Activated naive CD4-positive, alpha-beta T cell treated with anti-CD3 and anti-CD28 coated beads for 36 hours (primary cell): ENCODE results near the gene SLC2A9. TPM values are rescaled to one million over a fixed set of nuclear protein-coding genes. Genes with fewer than 3 reads are reported as not detected.

Experiments
- CTCF ChIA-PET: fragments of 350-600 bp; sonication (Branson Sonifier 250); formaldehyde crosslinking; loops from one replicate; lab custom pipeline; 2021; ENCODE audit warnings: antibody characterized with exemption; lab: Charles Lee
- DNase-seq: peaks from one replicate; pipeline ENCODE4 v3.0.0-alpha.2; 2020
- H3K27ac Mint-ChIP-seq: one replicate; pipeline ENCODE4 v1.8.0; 2021; ENCODE audit warnings: mild to moderate bottlenecking, mixed read lengths
- H3K27me3 Mint-ChIP-seq: one replicate; pipeline ENCODE4 v1.8.0; 2021; ENCODE audit warnings: low read depth, mixed read lengths
- H3K36me3 Mint-ChIP-seq: one replicate; pipeline ENCODE4 v1.8.0; 2021; ENCODE audit warnings: low read depth, mixed read lengths
- H3K4me1 Mint-ChIP-seq: one replicate; pipeline ENCODE4 v1.8.0; 2021; ENCODE audit warnings: low read depth, mixed read lengths
- H3K4me3 Mint-ChIP-seq: one replicate; pipeline ENCODE4 v1.8.0; 2021; ENCODE audit warnings: mild to moderate bottlenecking, moderate library complexity, mixed read lengths
- H3K9me3 Mint-ChIP-seq: one replicate; pipeline ENCODE4 v1.8.0; 2021; ENCODE audit warnings: mixed read lengths
- intact Hi-C: fragments of 100-400 bp; cut with micrococcal nuclease; formaldehyde crosslinking; loops from one replicate; pipeline ENCODE4 v1.15.1; 2023
- total RNA-seq, 2 experiments: library from RNA; stranded (reverse); gene quantifications; one replicate each; pipeline ENCODE4 v1.2.3, GENCODE V29; 2021

SLC2A9 gene
- total RNA-seq, 2 experiments from 2014 or later = 0.43 to 0.86 TPM

DNA sequence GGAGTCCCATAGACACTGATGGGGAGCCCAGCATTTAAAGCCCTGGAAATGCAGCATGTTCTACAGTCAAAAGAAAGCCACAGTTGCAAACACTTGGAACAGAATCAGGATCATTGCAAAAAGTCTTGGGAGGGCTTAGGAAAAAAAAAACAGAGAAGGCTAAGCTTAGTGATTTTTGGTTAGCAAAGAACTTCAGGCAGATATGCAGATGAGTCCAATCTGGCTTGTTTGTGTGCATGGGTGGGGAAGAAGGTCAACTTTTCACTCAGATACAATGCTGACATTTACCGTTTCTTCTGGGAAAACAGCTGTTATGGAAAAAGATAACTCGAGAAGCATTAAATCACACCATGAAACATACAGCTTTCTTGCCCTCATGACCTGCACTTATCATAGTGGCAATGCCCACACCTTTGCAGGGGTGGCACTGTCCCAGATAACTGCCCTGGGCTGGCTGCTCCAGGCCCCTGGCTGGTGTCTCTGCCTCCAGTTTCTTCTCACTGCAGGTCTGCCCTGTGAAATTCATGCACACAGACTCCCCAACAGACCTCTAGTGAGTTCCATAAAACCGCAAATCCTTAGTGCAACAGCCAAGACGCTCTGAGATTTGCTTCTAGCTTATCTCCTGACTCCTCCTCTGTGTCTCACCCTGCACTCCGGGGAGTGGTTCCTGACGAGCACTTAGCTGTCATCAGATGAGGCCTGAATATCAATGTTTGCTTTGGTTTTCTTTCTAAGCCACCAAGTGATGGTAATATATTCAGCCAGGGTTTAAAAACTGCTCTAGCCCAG is 140.7 kb downstream of the SLC2A9 start:
- H3K4me1 Mint-ChIP-seq = no peaks in the 10 kb centered on the region
- intact Hi-C loops = no loop called here
- no peak for DNase-seq
- no peaks in the 10 kb centered on the region for H3K9me3 Mint-ChIP-seq
- H3K27me3 Mint-ChIP-seq = no peaks in the 10 kb centered on the region
- no peak overlapping the region for H3K27ac Mint-ChIP-seq
- no peak overlapping the region for H3K4me3 Mint-ChIP-seq
- H3K36me3 Mint-ChIP-seq = no peaks in the 10 kb centered on the region
- CTCF ChIA-PET = no interaction called here

DNA sequence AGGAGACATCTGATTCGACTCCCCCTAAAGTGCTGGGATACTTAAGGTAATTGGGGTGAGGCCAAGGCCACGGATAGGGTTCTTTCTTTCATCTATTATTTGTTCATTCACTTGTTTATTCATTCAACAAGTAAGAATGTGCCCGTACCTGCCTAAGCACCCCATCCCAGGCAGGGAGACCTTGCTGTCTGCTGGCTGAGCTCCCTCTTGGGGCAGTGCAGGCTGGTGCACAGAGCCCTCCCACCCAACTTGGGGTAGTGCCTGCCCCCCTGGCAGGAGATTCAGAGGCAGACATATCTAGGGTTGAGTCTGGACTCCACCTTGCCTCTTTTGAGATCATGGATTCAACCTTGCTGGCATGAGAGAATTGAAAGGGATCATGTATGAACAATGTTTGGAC is 144.2 kb downstream of the SLC2A9 start:
- Mint-ChIP-seq H3K4me3 (no peak overlapping the region), H3K27ac (no peak overlapping the region), H3K4me1 (no peaks in the 10 kb centered on the region), H3K27me3 (no peaks in the 10 kb centered on the region), H3K36me3 (peaks cover 2% of the 10 kb centered on the region), H3K9me3 (peaks cover 3% of the 10 kb centered on the region)
- CTCF ChIA-PET = no interaction called here
- DNase-seq = no peak
- intact Hi-C loops = no loop called here

DNA sequence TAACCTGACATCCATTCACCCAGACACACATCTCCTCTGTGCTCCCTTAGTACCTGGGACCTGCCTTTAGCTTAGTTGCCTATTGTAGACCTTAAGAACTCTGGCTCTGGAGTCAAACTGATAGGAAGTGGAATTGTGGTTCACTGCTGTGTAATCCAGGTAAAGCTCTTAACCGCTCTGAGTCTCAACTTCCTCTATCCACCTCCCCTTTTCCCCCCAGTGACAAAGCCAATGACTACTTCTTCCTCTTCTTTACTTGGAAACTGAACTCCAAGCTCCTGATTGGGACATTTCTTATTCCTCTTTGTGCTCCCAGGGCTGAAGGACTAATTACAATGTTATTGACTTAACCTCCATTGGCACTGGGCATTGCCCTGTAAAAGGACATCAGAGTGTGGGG is 145.8 kb downstream of the SLC2A9 start:
- Mint-ChIP-seq H3K4me3 (no peak overlapping the region), H3K4me1 (no peaks in the 10 kb centered on the region), H3K9me3 (peaks cover 3% of the 10 kb centered on the region), H3K27me3 (no peaks in the 10 kb centered on the region), H3K36me3 (peaks cover 2% of the 10 kb centered on the region), H3K27ac (no peak overlapping the region)
- CTCF ChIA-PET = no interaction called here
- intact Hi-C loops = no loop called here
- DNase-seq = no peak

DNA sequence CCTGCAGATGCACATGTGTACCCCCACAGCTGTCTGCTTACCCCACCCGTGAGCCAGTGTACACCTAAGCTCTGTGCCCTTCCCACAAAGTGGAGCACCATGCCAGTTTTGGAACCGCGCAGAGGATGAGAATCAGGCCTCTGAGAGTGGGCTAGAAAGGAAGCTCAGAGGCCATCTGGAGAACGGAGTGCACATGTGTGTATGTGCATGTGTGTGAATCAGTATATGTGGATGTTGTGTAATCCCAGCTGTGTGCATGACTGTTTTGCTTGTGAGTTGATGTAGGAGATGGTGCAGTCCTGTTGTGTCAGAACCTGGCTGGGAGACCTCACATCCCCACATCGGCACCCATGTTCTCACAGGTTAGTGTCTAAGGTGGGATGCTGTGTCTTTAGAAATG is 146.9 kb downstream of the SLC2A9 start:
- Mint-ChIP-seq H3K36me3 (peaks cover 2% of the 10 kb centered on the region), H3K9me3 (peaks cover 3% of the 10 kb centered on the region), H3K4me3 (no peak overlapping the region), H3K4me1 (no peaks in the 10 kb centered on the region), H3K27ac (no peak overlapping the region), H3K27me3 (no peaks in the 10 kb centered on the region)
- intact Hi-C loops = no loop called here
- no peak for DNase-seq
- CTCF ChIA-PET = no interaction called here

DNA sequence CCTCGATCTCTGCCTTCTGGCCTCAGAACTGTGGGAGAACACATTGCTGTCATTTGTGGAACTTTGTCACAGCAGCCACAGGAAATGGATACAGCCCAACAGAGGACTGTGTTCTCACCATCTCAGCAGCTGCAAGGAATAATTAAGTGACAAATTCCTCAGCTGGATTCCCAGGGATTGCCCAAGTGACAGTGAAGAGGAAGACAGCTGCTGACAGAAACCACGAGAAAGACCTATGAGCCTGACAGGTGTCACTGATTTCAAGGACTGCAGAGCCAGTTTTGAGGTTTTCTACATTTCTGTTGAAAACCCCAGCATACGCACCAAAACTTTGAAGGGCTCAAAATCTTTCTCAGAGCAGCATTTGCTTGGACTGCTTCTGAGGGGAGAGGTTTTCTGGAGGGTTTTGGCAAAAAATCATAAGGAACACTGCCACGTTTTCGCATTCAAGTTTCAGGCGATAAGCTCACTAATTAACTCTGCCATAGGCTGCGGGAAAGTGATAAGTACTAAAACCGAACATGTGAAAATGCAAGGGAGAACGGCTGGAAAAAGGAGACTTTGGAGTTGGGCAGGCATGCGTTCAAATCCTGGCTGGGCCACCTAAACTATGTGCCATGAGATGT is 151.0 kb downstream of the SLC2A9 start:
- H3K36me3 Mint-ChIP-seq = peaks cover 2% of the 10 kb centered on the region
- peaks cover 3% of the 10 kb centered on the region for H3K9me3 Mint-ChIP-seq
- intact Hi-C loops = no loop called here
- DNase-seq = no peak
- no peaks in the 10 kb centered on the region for H3K27me3 Mint-ChIP-seq
- CTCF ChIA-PET = interaction anchor here (1.1 kb wide), 1 partner anchor 338 kb away, joined by 4 read pairs; no protein-coding TSS in a partner anchor
- H3K4me1 Mint-ChIP-seq = no peaks in the 10 kb centered on the region
- no peak overlapping the region for H3K27ac Mint-ChIP-seq
- no peak overlapping the region for H3K4me3 Mint-ChIP-seq

DNA sequence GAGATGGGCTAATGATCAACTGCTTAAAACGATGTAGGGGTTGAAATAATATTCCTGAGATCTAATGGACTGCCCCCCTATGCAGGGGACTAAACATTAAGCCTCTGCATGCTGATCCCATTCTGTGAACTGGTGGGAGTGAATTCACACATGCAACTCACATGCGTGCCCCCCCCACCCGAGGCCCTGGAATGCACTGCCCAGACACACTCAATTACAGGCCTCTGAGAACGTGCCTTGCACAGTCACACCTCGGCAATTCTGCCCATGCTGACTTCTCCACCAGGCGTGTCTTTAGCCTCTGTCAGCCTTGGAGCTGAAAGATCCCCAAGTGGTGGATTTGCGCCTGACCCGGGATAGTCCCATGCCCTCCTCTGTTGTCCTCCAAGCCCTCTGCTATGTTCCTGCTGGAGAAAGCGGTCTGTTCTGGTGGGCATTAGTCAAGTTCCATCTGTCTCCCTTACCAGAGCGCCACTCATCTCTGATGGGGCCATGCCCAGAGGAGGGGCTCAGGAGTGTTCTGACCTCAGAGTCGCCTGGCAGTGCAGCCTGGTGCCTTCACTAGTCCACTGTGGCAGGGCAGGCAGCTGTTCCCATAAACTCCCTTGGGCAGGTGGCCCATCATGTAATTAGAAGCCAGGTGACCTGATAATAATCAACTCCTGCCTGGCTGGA is 153.4 kb downstream of the SLC2A9 start:
- Mint-ChIP-seq H3K4me1 (no peaks in the 10 kb centered on the region), H3K27me3 (no peaks in the 10 kb centered on the region), H3K36me3 (no peaks in the 10 kb centered on the region), H3K4me3 (no peak overlapping the region), H3K9me3 (no peaks in the 10 kb centered on the region), H3K27ac (no peak overlapping the region)
- CTCF ChIA-PET = no interaction called here
- no peak for DNase-seq
- intact Hi-C loops = no loop called here

DNA sequence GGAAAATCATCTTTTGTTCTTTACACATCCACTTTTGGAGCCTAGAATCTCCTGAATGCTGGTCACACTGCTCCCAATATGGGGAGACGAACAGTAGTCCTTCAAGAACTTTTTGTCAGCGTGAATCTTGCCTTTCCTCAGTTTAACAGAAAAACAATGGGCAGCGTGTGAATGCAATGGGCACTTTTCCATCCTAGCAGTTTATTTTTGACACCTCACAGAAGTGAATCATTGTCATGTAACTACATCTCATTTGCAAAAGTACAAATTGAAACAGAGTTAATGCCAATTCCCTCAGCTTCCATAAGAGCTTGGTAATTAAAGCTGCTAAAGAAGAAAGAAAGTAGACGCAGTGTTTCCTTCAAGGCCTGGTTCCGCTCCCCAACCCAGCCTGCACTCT is 154.4 kb downstream of the SLC2A9 start:
- Mint-ChIP-seq H3K9me3 (no peaks in the 10 kb centered on the region), H3K4me3 (no peak overlapping the region), H3K27ac (no peak overlapping the region), H3K36me3 (no peaks in the 10 kb centered on the region), H3K4me1 (no peaks in the 10 kb centered on the region), H3K27me3 (no peaks in the 10 kb centered on the region)
- no peak for DNase-seq
- intact Hi-C loops = no loop called here
- CTCF ChIA-PET = no interaction called here

DNA sequence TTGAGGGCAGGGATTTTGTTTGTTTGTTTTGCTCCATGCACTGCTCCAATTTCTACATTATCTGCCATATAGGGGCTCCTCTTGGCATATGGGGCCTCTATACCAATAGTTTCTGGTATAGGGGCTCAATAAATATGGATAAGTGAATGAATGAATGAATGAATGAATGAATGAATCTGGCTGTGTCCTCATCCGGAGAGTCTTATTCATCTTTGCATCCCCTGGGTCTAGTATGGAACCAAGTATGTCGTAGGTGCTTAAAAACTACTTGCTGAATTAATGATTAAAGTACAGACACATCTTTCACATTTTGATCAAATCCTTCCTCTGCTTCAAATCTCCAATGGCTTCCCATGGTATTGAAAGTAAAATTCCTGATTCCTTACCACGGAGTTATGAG is 159.7 kb downstream of the SLC2A9 start:
- Mint-ChIP-seq H3K27me3 (no peaks in the 10 kb centered on the region), H3K27ac (no peak overlapping the region), H3K4me1 (no peaks in the 10 kb centered on the region), H3K4me3 (no peak overlapping the region), H3K36me3 (no peaks in the 10 kb centered on the region), H3K9me3 (peaks cover 2% of the 10 kb centered on the region)
- DNase-seq = no peak
- intact Hi-C loops = no loop called here
- CTCF ChIA-PET = no interaction called here

DNA sequence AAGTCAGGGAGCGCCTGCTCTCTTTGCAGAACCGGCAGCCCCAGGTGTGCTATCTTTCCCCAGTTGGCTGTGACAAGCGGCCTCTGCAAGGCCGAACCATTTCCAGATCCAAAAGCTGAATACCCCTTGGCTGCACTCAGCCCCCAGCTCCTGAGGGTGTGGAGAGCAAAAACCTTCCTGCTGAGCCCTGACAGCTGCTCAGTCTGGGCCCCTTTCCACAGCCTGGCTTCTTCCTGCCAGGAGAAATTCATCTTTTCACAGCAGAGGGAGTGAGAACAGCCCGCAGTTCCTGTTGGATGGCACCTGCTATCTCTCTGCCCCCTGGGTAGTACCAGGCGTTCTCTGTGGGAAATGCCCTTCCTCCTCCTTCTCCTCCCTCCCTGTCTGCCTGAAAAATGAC is 161.5 kb downstream of the SLC2A9 start:
- H3K4me3 Mint-ChIP-seq = no peak overlapping the region
- intact Hi-C loops = no loop called here
- CTCF ChIA-PET = no interaction called here

DNA sequence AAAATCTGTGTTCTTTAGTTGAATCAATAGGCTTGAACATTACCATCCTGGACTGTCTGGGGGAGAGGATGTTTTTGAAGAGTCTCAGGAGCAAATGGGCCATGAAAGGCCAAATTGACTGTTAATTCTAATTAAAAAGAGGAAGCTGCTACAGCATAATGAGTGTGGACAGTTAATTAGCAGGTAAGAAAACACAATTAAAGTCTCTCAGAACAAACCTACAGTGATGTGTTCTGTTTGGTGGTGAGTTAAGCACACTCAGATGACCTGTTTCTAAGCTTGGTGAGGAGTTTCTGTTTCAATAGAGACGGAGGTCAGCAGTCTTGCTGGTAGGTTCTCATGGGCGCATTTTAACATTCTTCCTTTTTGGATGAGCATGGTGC is 171.8 kb downstream of the SLC2A9 start:
- intact Hi-C loops = no loop called here
- no peaks in the 10 kb centered on the region for H3K4me1 Mint-ChIP-seq
- H3K27ac Mint-ChIP-seq = no peak overlapping the region
- no peaks in the 10 kb centered on the region for H3K36me3 Mint-ChIP-seq
- no peak for DNase-seq
- no peaks in the 10 kb centered on the region for H3K9me3 Mint-ChIP-seq
- no peaks in the 10 kb centered on the region for H3K27me3 Mint-ChIP-seq
- CTCF ChIA-PET = no interaction called here
- H3K4me3 Mint-ChIP-seq = no peak overlapping the region

More for the DNA sequence above, 161.5 kb downstream of the SLC2A9 start:
- Mint-ChIP-seq H3K36me3 (no peaks in the 10 kb centered on the region), H3K27me3 (no peaks in the 10 kb centered on the region), H3K9me3 (peaks cover 12% of the 10 kb centered on the region), H3K4me1 (no peaks in the 10 kb centered on the region), H3K27ac (no peak overlapping the region)
- no peak for DNase-seq

DNA sequence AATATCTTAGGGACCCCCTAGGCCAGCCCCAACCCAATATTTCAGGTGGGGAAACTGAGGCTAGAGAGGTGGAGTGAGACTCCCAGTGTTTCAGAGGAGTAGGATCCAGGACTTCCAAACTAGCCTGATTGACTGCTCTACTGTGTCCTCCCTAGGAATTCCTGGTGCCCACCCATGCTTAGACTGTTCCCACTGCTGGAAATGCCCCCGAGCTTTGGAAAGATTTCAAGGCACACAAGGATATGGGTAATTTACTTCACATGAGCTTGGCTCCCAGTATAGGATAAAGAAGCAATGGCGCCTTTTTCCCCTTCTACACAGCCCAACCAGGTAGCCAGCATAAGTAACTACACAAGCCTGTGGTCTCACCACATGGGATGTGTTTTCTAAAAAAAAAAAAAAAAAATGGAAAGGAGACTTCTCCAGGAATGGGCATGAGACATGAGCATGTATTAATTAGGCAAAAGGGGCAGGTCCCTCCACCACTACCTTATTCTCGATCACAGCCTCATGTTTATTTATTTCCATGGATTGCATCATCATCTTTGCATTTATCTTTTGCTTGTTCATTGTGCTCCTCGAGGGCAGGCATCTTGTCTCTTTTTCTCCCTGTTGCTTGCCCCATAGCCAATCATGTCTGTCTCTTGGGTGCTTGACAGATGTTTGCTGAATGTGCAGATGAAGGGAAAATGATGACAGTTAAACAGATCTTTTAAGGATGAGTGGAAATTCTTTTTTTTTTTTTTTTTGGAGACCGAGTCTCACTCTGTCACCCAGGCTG is 173.1 kb downstream of the SLC2A9 start:
- no peak overlapping the region for H3K27ac Mint-ChIP-seq
- H3K4me3 Mint-ChIP-seq = no peak overlapping the region
- CTCF ChIA-PET = no interaction called here
- no peaks in the 10 kb centered on the region for H3K9me3 Mint-ChIP-seq
- DNase-seq = no peak
- no peaks in the 10 kb centered on the region for H3K27me3 Mint-ChIP-seq
- intact Hi-C loops = no loop called here
- H3K36me3 Mint-ChIP-seq = no peaks in the 10 kb centered on the region
- no peaks in the 10 kb centered on the region for H3K4me1 Mint-ChIP-seq

DNA sequence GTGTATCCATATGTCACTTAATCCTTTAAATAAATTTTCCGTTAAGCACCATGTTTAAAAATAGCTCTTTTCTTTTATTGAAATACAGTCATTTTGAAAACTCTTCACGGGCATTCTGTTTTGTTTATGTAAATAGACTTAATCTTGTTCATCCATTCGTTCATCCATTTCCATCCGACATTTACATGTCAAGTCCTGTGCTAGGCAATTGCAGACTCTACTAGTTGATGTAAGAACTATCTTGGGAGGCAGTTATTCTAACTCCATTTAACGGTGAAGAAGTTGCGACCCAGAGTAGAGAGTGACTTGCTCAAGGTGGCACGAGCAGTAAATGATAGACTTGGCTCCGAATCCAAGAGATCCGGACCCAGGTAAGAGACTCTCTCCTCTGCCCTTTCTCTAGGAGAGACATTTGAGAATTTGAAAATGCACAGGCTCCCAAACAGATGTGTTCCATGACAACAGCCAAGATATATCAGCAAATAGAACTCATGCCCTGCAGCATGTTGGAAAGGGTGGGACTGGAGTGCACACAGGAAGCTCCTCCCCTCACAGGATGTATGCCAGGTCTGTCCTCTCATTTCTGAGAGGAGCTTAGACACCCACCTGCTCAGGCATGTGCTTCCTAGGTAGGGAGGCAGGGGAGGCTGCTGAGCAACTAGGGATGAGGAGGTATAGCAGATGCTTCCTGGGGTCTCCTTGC is 175.4 kb downstream of the SLC2A9 start:
- Mint-ChIP-seq H3K4me3 (no peak overlapping the region), H3K4me1 (no peaks in the 10 kb centered on the region), H3K27me3 (no peaks in the 10 kb centered on the region), H3K9me3 (peaks cover 11% of the 10 kb centered on the region), H3K36me3 (no peaks in the 10 kb centered on the region), H3K27ac (no peak overlapping the region)
- intact Hi-C loops = no loop called here
- CTCF ChIA-PET = no interaction called here
- no peak for DNase-seq
